Stimulated activated CD8-positive, alpha-beta memory T cell treated with anti-CD3 and anti-CD28 coated beads, Interleukin-7, amount 100 ng/mL, for 48 hours (primary cell): ENCODE data around the gene OR2Y1.
"Not testable (repeated sequence)": the region's sequence is repeated elsewhere in the genome, so short reads cannot be mapped to it uniquely, and the experiment has no call there.

Experiments used
- DNase-seq, 2 donors: peaks; one replicate each; pipeline ENCODE4 v3.0.0-alpha.2; 2020; ENCODE audit warnings: low read depth in 1 of 2; ENCODE audit errors: extremely low read depth in 1 of 2

Gene OR2Y1

DNA sequence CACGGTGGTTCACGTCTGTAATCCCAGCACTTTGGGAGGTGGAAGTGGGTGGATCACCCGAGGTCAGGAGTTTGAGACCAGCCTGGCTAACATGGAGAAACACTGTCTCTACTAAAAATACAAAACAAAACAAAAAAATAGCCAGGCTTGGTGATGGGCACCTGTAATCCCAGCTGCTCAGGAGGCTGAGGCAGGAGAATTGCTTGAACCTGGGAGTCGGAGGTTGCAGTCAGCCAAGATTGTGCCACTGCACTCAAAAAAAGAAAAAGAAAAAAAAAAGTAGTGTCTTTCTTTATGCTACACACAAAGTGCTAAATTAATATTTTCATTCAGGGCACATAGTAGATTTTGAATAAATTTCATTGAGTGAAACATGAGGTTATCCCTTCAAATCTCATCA, 1.1 kb upstream of the OR2Y1 start:
- DNase-seq: not testable (repeated sequence)

DNA sequence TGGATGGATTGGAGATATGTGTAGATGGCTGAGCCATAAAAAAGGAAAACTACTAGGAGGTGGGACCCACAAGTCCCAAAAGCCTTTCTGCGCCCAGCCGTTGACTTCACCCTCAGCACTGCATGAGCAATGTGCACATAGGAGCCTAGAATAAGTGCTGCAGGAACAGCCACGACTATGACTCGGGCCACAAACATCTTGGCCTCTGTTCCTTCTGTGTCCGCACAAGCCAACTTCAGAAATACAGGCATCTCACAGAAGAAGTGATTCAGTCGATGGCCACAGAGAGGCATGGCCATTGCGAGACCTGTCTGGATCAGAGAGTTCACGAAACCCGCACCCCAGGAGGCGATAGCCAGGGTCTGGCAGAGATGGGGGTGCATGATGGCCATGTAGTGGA, 587 bp downstream of the OR2Y1 start:
- no peak for DNase-seq

DNA sequence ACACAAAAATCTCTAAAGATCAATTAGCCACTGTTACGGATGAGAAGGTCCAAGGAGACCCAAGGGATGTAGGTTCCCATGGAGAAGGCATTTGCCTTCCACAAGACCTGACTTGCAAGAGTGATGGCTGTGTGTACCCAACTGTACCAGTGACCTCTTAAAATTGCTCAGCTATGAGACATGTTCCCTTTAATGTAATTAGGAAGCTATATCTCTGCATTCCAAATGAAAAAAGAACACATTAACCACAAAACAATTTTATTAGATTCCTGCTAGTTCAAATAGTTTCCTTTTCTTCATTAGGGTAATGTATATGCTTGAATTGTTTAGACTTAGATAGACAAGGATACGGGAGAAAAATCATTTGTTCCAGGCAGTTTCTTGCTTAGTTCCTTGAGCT, 3.3 kb downstream of the OR2Y1 start:
- DNase-seq: no peak

DNA sequence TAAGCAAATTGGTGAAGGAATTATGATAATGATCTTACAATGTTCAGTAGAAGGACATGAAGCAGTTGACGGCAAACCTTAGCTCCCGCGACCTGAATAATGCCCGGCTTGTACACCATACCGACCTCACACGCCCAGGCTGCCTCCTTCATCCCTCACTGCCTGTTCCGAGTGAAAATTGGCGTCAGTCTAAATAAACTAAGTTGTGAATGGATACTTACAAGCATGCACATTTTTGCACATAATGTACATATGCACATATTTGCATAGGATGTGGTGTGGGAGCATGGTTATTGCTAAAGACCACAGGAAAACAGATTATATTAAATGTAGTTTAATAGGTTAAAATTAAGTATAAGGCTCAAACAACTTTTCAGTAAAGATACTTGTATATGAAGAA, 14.9 kb downstream of the OR2Y1 start:
- no peak for DNase-seq

DNA sequence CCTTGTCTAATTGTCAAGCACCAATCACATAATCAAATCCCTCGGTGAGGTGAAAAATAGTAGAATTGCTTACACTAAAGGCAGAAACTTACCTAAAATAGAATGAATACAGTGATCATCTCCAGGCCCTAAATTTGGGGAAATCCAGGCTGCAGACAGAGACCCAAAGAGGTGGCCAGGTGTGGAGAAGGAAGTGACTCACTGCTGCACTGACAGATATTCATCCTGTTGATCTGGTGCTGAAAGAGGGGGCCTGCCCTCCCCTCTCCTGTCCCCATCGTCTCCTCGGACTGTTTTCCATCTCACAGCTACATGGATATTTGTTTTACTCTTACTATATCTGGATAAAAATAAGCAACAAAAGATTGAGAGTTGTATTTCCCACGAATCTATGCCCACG, 15.9 kb downstream of the OR2Y1 start:
- DNase-seq: no peak

DNA sequence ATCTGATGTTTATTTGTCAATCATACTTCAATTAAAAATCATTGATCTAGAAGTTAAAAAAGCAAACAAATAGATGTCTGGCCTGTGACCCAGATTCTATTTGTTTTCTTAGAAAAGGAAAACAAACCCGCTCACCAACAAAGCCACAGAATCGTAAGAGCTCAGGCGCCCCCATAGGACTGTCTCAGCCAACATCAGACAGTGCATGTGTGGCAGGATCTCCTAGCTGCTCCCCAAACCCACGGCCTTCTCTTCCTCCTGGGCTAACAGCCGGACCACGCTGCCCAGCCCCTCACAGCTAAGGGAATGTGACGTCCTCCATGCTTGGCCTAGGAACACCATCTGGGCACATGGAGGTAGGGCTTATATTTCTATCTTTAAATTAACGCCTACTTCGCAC, 19.4 kb downstream of the OR2Y1 start:
- DNase-seq: no peak

DNA sequence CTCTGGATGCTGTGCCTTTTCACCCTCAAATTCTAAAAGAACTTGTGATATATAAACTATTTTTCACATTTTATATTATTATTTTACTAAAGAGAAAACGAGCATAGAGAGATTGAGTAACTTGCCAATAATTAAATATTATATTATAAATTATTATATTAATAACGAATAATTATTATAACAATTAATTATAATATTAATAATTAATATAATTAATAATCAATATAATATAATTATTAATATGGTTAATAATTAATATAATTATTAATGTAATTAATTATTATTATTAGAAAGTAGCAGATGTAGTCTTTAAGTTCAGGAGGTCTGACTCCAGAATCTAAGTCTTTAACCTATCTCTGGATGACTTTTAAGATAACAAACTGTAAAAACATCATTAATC, 20.1 kb downstream of the OR2Y1 start:
- no peak for DNase-seq

DNA sequence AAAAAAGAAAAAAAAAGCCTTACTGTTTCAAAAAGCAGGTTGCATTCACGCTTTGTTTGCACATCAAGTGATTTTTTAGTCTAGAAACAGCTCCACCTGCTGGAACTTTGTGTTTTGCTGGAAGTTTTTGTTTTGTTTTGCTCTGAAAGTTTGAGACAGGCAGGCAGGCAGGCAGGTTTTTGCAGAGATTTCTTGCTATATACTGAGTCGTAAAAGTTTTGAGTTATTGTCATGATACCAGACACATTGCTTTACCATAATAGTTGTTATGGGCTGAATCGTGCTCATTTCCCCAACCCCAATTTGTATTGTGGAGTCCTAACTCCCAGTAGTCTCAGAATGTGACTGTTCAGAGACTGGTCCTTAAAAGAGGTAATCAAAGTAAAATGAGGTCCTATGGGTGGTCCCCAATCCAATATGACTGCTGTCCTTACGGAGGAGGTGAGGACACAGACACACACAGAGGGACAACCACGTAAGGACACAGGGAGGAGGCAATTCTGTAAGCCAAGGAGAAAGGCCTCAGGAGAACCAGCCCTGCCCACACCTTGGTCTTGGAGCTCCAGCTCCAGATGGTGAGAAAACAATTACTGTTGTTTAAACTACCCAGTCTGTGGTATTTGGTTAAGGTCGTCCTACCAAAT, 20.9 kb downstream of the OR2Y1 start:
- DNase-seq: no peak

DNA sequence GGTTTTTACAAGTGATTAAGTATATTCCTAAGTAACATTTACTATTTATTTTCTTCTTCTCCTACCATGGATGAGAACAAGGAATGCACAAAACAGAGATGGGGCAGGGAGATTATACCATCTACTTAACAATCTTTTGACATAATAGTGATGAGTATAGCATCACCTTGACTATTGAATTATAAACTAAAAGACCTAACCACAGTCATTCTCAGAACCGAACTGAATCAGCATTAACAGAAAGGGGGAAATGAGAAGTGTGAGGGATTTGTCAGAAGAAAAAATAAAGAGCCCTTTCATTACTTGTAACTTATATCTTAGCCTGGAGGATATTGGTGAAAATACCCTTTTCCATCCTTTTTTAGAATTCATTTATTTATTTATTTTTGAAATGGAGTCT, 21.9 kb downstream of the OR2Y1 start:
- DNase-seq: no peak

DNA sequence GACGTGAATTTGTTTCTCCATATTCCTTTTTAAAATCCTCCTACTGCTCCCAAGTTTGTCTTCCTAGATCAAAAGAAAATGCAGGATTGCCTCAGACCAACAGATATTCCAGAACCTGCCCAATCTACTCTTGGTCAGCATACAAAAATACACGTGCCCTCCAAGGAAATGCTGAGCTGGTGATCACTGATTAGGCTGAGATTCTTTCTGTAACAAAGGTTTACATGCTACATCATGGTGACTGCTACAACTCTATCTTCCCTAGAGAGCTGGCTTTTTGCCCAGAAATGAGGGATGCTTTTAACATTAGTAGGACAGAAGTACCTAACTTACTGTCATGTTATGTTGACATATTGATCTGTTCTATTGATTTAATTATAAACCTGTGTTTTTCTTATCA, 35.5 kb downstream of the OR2Y1 start:
- DNase-seq: no peak

DNA sequence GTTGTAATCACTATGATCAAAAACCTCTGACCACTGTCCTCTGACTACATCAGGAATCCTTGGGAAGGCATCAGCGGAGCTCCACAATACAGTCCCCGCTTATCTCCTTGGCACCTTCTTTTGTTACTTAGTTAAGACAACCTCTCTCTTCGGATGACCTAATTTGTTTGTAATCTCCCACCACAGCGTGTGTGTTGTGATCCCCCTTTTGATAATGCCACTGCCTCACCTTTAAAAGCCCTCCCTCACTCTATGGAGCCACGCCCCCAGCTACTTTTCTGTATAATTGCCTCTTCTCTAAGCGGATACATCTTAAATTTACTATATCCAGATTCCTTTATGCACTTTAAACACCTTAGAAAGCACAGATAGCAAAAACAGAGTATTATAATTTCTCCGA, 35.9 kb downstream of the OR2Y1 start:
- no peak for DNase-seq

DNA sequence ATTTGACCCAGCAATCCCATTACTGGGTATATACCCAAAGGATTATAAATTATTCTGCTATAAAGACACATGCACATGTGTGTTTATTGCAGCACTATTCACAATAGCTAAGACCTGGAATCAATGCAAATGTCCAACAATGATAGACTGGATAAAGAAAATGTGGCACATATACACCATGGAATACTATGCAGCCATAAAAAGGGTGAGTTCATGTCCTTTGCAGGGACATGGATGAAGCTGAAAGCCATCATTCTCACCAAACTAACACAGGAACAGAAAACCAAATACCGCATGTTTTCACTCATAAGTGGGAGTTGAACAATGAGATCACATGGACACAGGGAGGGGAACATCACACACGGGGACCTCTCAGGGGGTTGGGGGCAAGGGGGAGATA, 36.5 kb downstream of the OR2Y1 start:
- DNase-seq: not testable (repeated sequence)

DNA sequence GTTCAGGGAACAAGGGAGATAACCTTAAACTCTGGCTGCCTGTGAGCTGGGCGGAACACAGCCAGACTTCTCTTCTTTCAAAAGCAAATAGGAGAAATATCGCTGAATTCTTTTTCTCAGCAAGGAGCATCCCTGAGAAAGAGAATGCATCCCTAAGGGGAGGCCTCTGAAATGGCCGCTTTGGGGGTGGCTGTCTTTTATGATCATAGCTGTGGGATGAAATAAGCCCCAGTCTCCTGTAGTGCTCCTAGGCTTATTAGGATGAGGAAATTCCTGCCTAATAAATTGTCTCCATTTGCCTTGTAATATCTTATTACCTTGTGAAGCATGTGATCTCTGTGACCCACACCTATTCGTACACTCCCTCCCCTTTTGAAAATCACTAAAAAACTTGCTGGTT, 39.4 kb downstream of the OR2Y1 start:
- not testable (repeated sequence) for DNase-seq

DNA sequence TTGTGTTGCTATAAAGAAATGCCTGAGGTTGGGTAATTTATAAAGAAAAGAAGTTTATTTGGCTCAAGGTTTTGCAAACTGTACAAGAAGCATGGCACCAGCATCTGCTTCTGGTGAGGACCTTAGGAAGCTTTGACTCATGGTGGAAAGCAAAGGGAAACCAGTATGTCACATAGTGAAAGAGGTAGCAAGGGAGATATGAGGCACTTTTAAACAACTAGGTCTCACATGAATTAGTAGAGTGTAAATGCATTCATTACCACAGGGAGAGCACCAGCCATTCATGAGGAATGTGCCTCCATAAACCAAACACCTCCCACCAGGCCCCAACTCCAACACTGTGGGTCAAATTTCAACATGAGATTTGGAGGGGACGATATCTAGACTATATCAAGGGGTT, 40.8 kb downstream of the OR2Y1 start:
- no peak for DNase-seq

DNA sequence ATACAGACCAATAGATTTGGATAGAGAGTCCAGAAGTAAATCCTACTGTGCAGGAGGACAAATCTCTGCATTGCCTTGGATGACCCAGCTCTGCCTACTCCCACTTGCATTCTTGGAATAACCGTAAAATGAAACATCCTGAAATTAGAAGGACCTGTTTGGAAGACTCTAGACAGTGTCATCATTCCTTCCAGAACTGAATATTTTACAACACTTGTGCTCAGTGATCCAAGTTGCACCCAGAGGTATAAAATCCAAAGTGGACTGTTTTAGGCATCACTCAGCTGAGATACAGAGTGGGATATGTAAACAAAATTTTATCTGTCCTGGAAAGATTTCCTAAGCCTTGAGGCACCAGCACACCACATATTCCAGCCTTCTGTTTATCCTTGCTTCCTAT, 43.7 kb downstream of the OR2Y1 start:
- DNase-seq: no peak

DNA sequence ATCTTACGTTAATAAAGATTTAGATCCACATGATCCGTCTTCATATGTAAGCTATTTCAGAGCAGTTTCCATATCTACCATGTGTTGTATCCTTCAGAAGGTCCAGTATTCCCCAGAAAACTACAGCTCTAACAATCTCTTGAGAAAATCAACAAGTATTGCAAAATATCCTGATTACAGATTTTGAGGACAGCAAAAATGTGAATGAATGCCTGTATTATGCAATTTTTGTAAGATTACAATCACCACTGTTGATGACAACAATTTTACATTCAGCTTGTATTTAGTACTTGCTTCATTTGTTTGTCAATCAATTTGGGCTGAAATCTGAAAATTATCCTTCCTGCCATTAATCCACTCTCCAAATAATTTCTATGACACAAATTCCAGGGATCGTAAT, 47.4 kb downstream of the OR2Y1 start:
- DNase-seq: no peak

DNA sequence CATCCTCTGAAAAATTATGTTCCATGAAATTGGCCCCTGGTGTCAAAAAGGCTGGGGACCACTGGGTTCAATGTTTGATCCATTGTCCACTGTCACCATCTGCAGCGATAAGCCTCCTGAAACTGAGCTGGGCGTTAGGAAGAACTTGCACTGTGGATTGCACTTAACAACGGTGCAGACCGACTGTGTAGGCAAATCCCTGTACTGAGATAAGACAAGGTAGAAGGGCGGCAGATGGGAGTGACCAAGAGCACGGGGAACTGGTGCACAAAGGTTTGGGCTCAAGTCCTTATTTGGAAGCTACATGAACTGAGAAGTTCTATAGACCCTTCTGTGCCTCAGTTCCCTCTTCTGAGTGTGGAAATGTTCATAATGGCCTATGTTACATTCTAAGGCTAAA, 48.8 kb downstream of the OR2Y1 start:
- DNase-seq: no peak

DNA sequence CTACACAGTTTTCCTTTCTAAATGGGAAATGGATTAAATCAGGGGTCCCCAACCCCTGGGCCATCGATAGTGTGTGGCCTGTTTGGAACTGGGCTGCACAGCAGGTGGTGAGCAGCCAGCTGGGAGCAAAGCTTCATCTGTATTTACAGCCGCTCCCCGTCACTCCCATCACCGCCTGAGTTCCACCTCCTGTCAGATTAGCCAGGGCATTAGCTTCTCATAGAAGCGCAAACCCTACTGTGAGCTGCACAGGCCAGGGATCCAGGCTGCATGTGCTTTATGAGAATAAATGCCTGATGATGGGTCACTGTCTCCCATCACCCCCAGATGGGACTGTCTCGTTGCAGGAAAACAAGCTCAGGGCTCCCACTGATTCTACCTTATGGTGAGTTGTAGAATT, 49.3 kb downstream of the OR2Y1 start:
- DNase-seq: no peak

DNA sequence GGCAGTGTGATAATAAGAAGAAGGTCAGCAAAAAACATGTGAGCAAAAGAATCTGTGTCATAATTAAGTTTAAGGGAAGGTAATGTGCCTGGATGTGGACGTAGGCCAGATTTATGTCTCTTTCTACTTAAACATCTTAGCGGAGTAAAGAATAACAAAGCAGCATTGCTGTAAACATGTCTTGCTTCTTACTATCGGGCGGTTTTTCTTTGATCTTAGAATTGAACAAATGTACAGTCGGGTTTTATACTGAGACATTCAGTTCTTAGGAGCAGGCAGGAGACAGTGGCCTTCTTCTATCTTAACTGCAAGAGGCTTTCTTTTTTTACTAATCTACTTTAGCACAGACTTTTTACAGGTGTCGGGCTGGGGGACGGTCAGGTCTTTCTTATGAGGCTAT, 50.1 kb downstream of the OR2Y1 start:
- DNase-seq: no peak
